GM19468 (cell line): Measurements from ENCODE around the gene OR11H7.
"Not testable (repeated sequence)": the region's sequence is repeated elsewhere in the genome, so short reads cannot be mapped to it uniquely, and the experiment has no call there.

Source experiments
- ATAC-seq: cut with Tn5 transposase; IDR thresholded peaks from one replicate; pipeline ENCODE4 v1.9.1; 2021; ENCODE audit warnings: mild to moderate bottlenecking, moderate library complexity, moderate number of reproducible peaks; ENCODE audit not compliant: unreplicated experiment; ENCODE audit errors: extremely low read depth

The OR11H7 gene

DNA sequence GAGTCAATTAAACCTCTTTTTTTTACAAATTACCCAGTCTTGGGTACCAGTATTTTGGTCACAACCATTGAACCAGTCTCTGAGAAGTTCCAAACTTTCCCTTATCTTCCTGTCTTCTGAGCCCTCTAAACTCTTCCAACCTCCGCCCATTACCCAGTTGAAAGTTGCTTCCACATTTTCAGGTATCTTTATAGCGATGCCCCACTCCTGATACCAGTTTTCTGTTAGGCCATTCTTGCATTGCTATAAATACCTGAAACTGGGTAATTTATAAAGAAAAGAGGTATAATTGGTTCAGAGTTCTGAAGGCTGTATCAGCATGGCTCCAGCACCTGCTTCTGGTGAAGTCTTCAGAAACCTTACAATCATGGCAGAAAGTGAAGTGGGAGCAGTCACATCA is 45.3 kb downstream of the OR11H7 start:
- ATAC-seq: no peak

DNA sequence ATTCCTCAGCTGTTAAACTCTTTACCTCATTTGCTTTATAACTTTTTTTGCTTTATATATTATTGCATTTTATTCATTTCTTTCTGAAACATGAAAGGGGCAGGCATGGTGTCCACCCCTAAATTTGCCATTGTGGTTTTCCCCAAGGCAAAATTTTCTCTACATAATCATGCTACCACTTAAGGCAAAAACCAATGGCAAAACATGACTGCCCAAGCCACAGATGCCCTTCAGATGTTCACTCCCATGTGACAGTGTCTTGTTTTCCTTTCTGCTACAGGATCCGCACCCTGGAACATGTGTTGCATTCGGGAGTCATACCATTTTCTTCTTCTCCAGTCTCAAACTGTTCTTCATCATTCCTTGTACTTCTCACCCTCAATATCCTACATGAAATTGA is 48.6 kb downstream of the OR11H7 start:
- ATAC-seq: no peak

DNA sequence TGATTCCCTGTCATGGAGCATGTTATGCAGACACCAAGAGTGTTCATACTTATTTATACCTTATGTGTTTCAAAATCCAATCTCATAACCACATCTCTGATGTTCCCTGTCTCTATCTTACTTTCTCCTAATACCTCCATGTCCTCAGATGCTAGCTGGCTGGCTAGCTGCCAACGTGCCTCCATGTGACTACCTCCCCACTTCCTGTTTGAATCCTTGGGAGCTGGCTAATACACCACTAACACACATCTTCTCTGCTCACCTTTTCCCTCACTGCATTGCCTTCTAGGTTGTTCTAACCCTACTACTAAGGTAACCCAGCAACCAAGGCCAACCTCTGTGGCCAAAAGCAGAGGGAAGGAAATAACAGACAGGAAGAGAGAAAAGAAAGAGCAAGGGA is 49.6 kb downstream of the OR11H7 start:
- ATAC-seq: no peak

DNA sequence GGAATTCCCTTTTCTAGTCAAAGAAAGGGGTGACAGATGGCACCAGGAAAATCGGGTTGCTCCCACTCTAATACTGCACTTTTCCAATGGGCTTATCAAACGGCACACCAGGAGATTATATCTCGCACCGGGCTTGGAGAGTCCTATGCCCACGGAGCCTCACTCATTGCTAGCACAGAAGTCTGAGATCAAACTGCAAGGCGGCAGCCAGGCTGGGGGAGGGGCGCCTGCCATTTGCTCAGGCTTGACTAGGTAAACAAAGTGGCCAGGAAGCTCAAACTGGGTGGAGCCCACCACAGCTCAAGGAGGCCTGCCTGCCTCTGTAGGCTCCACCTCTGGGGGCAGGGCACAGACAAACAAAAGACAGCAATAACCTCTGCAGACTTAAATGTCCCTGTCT is 51.5 kb downstream of the OR11H7 start:
- ATAC-seq: not testable (repeated sequence)
